ENCODE data around the gene C7.

The C7 gene

DNA sequence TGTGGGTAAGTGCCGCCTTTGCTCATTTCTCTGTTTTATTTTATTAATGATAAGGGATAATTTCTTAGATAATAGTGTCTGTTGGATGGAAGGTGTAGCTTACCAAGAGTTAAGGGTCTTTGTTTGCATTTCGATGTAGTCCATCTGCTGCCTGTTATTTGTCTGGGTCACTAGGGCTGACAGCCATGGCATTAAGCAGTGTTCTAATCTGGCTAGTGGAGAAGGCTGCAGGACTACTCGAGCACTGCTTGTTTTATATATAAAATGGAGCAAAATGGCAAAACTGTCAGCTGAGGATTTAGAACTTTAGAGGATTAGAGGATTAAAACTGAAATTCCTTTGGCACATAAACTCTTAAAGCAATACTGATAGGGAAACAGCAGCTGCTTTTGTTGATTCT, 67.5 kb downstream of the C7 start:
- ATAC-seq (ENCODE audit: low read depth) (no peak), DNase-seq (ENCODE audit: low spot score) (no peak)
- Histone ChIP-seq H3K4me1 (ENCODE audit: insufficient read depth, poor library complexity, severe bottlenecking) (no peaks in the 10 kb centered on the region), H3K36me3 (ENCODE audit: low read depth) (no peaks in the 10 kb centered on the region), H3K4me3 (ENCODE audit: severe bottlenecking) (no peak overlapping the region), H3K9me3 (ENCODE audit: severe bottlenecking) (no peaks in the 10 kb centered on the region), H3K27me3 (ENCODE audit: insufficient read depth, poor library complexity, severe bottlenecking) (no peaks in the 10 kb centered on the region), H3K27ac (ENCODE audit: poor library complexity, severe bottlenecking) (no peak overlapping the region)
- TF ChIP-seq, protein P1, sequence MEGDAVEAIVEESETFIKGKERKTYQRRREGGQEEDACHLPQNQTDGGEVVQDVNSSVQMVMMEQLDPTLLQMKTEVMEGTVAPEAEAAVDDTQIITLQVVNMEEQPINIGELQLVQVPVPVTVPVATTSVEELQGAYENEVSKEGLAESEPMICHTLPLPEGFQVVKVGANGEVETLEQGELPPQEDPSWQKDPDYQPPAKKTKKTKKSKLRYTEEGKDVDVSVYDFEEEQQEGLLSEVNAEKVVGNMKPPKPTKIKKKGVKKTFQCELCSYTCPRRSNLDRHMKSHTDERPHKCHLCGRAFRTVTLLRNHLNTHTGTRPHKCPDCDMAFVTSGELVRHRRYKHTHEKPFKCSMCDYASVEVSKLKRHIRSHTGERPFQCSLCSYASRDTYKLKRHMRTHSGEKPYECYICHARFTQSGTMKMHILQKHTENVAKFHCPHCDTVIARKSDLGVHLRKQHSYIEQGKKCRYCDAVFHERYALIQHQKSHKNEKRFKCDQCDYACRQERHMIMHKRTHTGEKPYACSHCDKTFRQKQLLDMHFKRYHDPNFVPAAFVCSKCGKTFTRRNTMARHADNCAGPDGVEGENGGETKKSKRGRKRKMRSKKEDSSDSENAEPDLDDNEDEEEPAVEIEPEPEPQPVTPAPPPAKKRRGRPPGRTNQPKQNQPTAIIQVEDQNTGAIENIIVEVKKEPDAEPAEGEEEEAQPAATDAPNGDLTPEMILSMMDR (IDR thresholded peaks at IDR 0.05; ENCODE audit: poor library complexity, severe bottlenecking) = no peak

DNA sequence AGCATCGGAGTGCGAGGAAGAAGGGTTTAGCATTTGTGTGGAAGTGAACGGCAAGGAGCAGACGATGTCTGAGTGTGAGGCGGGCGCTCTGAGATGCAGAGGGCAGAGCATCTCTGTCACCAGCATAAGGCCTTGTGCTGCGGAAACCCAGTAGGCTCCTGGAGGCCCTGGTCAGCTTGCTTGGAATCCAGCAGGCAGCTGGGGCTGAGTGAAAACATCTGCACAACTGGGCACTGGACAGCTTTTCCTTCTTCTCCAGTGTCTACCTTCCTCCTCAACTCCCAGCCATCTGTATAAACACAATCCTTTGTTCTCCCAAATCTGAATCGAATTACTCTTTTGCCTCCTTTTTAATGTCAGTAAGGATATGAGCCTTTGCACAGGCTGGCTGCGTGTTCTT, 72.1 kb downstream of the C7 start:
- no peak for DNase-seq (ENCODE audit: low spot score)
- TF ChIP-seq, protein P1 (IDR thresholded peaks at IDR 0.05; ENCODE audit: poor library complexity, severe bottlenecking) = no peak
- no peak overlapping the region for H3K27ac ChIP-seq (ENCODE audit: poor library complexity, severe bottlenecking)
- H3K9me3 ChIP-seq (ENCODE audit: severe bottlenecking) = no peaks in the 10 kb centered on the region
- no peaks in the 10 kb centered on the region for H3K27me3 ChIP-seq (ENCODE audit: insufficient read depth, poor library complexity, severe bottlenecking)
- no peaks in the 10 kb centered on the region for H3K36me3 ChIP-seq (ENCODE audit: low read depth)
- no peak overlapping the region for H3K4me3 ChIP-seq (ENCODE audit: severe bottlenecking)
- ATAC-seq (ENCODE audit: low read depth) = no peak
- H3K4me1 ChIP-seq (ENCODE audit: insufficient read depth, poor library complexity, severe bottlenecking) = peaks cover 12% of the 10 kb centered on the region

DNA sequence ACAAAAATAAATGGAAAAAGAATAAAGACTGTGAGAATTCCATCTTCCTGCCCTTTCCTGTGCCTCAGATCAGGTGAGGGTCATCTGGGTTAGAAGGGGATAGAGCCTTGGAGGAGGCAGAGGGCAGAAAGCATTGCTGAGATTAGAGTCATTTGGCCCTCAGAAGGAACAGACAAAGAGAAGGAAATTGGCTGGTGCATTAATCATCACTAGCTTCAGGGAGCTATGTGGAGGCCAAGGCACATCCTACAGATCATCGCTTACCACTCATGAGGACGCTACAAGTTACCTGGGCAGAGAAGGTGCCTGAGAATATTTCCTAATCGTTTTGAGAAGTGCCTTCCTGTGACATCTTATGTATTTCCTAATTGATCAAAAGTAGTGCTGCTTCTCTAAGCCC, 74.5 kb downstream of the C7 start:
- Histone ChIP-seq H3K9me3 (ENCODE audit: severe bottlenecking) (no peaks in the 10 kb centered on the region), H3K36me3 (ENCODE audit: low read depth) (no peaks in the 10 kb centered on the region), H3K27ac (ENCODE audit: poor library complexity, severe bottlenecking) (peak overlapping the region; percentile 47), H3K27me3 (ENCODE audit: insufficient read depth, poor library complexity, severe bottlenecking) (no peaks in the 10 kb centered on the region), H3K4me3 (ENCODE audit: severe bottlenecking) (no peak overlapping the region), H3K4me1 (ENCODE audit: insufficient read depth, poor library complexity, severe bottlenecking) (peaks cover 16% of the 10 kb centered on the region)
- TF ChIP-seq, protein P1 (IDR thresholded peaks at IDR 0.05; ENCODE audit: poor library complexity, severe bottlenecking) = no peak
- ATAC-seq (ENCODE audit: low read depth) = peak; percentile 90
- DNase-seq (ENCODE audit: low spot score) = no peak

DNA sequence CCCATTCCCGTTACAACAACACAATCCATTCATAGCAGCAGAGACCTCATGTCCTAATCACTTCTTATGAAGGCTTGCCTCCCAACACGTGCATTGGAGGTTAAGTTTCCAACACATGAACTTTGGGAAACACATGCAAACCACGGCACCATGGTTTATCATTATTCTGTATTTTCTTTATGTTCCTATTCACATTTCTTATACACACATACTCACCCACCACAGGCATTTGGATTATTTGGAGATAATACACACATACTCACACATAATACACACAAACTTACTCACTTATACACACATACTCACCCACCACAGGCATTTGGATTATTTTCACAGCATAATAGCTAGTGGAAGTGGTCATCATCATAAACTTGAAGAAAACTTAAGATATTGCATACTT, 75.6 kb downstream of the C7 start:
- Histone ChIP-seq H3K27me3 (ENCODE audit: insufficient read depth, poor library complexity, severe bottlenecking) (no peaks in the 10 kb centered on the region), H3K27ac (ENCODE audit: poor library complexity, severe bottlenecking) (peak overlapping the region; percentile 47), H3K4me1 (ENCODE audit: insufficient read depth, poor library complexity, severe bottlenecking) (peaks cover 23% of the 10 kb centered on the region), H3K4me3 (ENCODE audit: severe bottlenecking) (no peak overlapping the region), H3K36me3 (ENCODE audit: low read depth) (no peaks in the 10 kb centered on the region), H3K9me3 (ENCODE audit: severe bottlenecking) (no peaks in the 10 kb centered on the region)
- TF ChIP-seq, protein P1 (IDR thresholded peaks at IDR 0.05; ENCODE audit: poor library complexity, severe bottlenecking) = no peak
- ATAC-seq (ENCODE audit: low read depth) (peak; percentile 63), DNase-seq (ENCODE audit: low spot score) (no peak)

DNA sequence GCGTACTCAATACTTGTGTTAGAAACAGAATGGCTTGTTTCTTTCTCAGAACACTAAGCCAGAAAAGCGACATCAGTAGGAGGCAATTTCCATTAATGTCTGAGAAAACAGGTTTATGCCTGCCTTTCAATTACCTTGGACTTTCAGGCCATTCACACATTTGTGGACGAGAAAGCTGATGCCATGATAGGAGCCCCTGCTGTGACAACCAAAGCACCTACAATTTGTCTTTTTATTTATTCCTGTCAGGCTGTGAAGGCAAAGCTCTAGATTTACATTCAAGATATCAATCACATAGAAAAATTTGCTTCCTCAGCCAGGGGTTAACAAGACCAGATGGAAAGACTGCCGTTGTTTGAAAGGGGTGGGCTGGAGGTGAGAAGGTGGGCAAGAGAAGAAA, 76.2 kb downstream of the C7 start:
- TF ChIP-seq, protein P1 (IDR thresholded peaks at IDR 0.05; ENCODE audit: poor library complexity, severe bottlenecking) = no peak
- H3K36me3 ChIP-seq (ENCODE audit: low read depth) = no peaks in the 10 kb centered on the region
- H3K27me3 ChIP-seq (ENCODE audit: insufficient read depth, poor library complexity, severe bottlenecking) = no peaks in the 10 kb centered on the region
- peaks cover 23% of the 10 kb centered on the region for H3K4me1 ChIP-seq (ENCODE audit: insufficient read depth, poor library complexity, severe bottlenecking)
- DNase-seq (ENCODE audit: low spot score) = no peak
- H3K9me3 ChIP-seq (ENCODE audit: severe bottlenecking) = no peaks in the 10 kb centered on the region
- no peak overlapping the region for H3K27ac ChIP-seq (ENCODE audit: poor library complexity, severe bottlenecking)
- ATAC-seq (ENCODE audit: low read depth) = no peak
- no peak overlapping the region for H3K4me3 ChIP-seq (ENCODE audit: severe bottlenecking)

Measured in RWPE2 (cell line).